Stimulated activated CD4-positive, alpha-beta T cell treated with anti-CD3 and anti-CD28 coated beads, TNF-alpha, amount 100 ng/mL, for 4 hours (primary cell): ENCODE measurements around the gene PTPA.
A peak's percentile ranks its signal among the peaks of the same experiment; 100 is the strongest.
"Not testable (repeated sequence)": the region's sequence is repeated elsewhere in the genome, so short reads cannot be mapped to it uniquely, and the experiment has no call there.

Source experiments
- DNase-seq, 3 experiments: peaks; one replicate each; pipeline ENCODE4 v3.0.0-alpha.2; 2020; ENCODE audit warnings: low read depth in 3 of 3

The PTPA gene

DNA sequence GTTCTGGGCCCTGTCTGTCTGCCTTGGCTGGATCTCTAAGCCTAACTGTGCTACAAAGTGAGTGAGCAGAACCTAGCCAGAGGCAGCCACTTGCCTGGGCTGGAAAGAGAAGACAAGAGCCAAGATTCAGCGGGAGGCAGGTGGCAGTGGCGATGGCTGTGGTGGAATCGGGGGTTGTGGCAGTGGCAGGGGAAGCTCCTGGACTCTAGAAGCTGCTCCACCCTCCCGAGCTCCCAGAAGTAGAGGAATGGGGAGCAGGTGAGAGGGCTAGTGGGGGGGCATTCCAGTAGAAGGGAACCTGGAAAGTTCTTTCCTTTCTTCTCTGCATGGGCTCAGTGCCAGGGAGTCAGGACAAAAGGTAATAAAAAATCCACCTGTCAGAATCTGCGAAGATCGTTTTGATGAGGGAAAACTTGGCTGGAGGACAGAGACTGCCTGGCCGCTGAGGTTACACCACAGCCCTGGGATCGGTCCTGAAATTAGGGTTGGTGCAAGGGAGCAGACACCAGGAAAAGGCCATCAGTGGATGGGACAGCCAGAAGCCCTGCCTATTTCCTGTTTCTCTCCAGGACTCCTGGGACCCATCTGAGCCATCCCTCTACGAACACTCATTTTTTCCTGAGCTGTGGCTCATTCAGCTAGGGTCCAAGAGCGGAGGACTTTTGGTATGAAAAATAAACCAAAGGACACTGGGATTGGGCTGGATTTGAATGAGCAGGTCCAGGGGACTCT lies 2.2 kb upstream of the PTPA start:
- DNase-seq = no peak

- no peak for DNase-seq
These were observed 1.7 kb upstream of the PTPA start for GRCh38 chr9:129109537-129109903.

DNA sequence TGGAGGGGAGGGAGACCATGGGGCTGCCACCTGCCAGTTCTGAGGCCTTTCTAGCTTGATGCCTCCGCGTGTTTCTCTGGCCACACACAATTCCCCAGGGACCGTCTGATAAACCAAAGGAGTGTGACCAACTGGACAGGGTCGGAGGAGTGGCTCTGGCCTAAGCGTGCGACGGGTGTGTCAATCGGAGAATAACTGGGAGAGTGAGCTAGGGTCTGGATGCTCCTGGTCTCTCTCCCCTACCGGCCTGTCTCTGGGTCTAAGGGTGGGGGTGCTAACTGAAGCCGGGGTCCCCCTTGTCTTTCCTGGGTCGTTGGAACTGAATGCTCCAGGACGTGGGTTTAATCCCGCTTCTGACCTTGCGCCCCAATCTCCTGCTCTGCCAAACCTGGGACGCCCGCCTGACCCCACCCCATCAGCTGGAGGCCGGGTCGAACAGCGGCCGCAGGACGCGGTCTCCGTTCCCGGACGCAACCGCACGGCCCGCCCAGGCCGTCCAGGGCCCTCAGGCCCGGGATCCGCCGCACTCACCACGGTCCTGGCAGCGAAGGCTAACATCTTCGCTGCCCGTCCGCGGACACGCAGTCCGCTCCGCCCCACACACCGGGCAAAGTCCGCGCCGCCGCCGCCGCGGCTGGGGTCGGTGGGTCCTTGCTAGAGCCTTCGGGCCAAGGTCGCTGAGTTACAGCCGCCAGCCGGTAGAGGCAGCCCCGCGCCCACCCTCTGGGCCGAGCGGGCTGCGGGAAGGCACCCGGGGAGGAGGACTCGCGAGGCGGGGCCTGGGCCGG lies 1.1 kb upstream of the PTPA start:
- DNase-seq = no peak

- no peak for DNase-seq
These were observed 425 bp downstream of the PTPA start for GRCh38 chr9:129111528-129112151.

- DNase-seq = not testable (repeated sequence)
These were observed 1.3 kb downstream of the PTPA start for GRCh38 chr9:129112526-129112925.

DNA sequence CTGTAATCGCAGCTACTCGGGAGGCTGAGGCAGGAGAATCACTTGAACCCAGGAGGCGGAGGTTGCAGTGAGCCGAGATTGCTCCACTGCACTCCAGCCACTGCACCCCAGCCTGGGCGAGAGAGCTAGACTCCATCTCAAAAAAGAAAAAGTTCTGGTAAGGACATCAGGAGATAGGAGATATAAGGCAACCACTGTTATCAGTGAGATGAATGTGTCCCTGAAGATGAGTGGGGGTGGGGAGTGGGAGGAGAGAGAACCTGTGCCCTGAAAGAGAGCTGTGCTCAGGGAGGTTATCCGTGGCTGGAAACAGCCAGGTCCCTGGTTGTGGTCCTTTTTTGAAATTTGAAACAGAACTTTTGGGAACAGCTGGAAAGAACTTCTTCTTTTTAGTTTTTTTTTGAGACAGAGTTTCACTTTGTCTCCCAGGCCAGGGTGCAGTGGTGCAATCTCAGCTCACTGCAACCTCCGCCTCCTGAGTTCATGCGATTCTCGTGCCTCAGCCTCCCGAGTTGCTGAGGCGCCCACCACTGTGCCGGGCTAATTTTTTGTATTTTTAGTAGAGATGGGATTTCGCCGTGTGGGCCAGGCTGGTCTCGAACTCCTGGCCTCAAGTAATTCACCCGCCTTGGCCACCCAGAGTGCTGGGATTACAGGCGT lies 2.6 kb downstream of the PTPA start:
- no peak for DNase-seq

DNA sequence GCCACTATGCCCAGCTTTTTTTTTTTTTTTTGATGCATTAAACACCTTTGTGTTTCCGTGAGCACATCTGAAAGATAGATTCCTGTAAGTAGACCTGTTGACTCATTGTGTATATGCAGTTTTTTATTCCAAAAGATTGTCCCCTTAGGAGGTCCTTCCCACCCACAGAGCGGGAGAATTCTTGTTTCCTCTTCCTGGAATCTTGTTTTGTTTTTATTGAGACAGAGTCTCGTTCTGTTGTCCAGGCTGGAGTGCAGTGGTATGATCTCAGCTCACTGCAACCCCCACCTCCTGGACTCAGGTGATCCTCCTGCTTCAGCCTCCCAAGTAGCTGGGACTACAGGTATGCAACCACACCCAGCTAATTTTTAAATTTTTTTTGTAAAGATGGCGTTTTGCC lies 7.6 kb downstream of the PTPA start:
- no peak for DNase-seq

- DNase-seq = no peak
These were observed 10.3 kb downstream of the PTPA start for GRCh38 chr9:129121483-129121882.

- DNase-seq = no peak
These were observed 10.9 kb downstream of the PTPA start for GRCh38 chr9:129122133-129122532.

DNA sequence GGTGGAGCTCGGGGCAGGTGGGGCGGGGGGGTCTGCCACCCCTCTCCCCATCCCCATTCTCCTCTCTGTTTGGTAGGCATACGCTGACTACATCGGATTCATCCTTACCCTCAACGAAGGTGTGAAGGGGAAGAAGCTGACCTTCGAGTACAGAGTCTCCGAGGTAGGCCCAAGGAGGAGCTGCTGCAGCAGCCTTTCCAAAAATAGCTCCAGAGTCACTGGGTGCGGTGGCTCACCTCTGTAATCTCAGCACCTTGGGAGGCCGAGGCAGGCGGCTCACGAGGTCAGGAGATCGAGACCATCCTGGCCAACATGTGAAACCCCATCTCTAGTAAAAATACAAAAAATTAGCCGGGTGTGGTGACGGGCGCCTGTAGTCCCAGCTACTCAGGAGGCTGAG lies 11.8 kb downstream of the PTPA start:
- DNase-seq = not testable (repeated sequence)

- DNase-seq = no peak
These were observed 13.4 kb downstream of the PTPA start for GRCh38 chr9:129124506-129125069.

GRCh38 chr9:129125478-129125877 lies 14.3 kb downstream of the PTPA start:
- no peak for DNase-seq

DNA sequence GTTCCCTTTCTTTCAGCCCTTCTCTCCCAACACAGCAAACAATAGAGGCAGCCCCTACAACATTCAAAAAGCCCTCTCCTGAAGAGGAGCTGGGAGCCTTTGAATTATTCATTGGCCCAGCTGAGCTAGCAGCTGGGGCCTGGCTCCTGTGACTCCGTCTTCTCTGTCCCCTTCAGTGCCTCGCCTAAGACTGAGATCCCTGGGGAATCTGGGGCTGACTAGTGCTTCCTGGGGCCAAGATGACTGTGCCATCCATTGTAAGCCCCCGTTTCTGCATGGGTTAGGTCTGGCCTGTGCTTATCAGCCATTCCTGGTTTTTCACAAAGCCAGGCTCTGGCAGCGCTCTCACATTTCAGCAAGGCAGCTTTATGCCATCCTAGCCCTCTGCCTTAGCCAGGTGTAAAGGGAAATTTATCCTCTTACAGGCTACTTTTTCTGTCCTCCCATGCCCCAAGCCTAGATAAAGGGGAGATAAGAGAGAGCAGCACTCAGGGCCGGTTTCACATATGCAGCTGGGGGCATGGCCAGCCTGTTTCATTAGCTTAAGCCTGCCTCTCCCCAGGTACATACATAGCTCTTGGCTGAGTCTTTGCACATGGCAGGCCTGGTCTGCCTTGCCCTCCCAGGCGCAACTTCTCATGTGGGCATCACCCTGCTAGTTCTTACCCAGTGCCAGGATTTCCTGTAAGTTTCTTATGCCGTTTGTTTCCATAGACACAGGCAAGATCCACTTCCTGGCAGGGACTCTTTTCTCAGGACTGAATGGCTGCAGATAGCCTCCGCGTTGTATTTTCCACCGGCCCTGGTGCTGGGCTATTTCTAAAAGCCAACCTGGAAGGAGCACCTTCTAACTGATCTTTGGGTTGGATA lies 15.8 kb downstream of the PTPA start:
- no peak for DNase-seq

DNA sequence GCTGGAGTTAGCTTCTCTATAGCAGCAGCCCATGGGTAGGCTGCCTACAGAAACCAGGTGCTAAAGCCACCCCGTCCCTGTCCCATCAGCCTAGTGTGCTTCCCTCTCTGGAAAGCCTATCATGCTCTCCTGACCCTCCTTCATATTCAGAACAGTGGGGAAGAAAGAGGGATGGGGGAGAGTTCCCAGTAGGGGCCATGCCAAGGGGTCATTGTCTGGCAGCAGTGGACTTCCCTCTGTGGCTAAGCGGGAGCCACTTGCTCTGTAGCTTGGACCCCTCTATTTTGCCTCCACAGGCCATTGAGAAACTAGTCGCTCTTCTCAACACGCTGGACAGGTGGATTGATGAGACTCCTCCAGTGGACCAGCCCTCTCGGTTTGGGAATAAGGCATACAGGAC lies 17.5 kb downstream of the PTPA start:
- no peak for DNase-seq

- not testable (repeated sequence) for DNase-seq
These were observed 19.1 kb downstream of the PTPA start for GRCh38 chr9:129130271-129130670.

DNA sequence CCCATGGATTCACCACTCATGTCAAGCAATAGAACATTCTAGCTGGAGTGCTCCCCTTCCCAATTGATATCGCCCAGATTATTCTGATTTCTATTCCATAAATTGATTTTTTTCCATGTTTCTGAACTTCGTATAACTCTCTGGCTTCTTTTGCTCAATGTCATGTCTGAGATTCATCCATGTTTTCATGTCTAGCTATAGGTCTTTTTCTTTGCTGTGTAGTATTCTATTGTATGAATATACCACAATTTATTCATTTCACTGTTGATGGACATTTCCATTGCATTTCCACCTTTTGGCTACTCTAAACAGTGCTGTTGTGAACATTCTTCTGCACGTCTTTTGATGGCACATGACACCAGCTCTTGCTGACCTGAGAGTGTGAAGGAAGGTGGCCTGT lies 19.6 kb downstream of the PTPA start:
- DNase-seq = no peak

GRCh38 chr9:129131300-129132145 lies 20.3 kb downstream of the PTPA start:
- peak; percentile 67 to 76 (median 74) for DNase-seq

DNA sequence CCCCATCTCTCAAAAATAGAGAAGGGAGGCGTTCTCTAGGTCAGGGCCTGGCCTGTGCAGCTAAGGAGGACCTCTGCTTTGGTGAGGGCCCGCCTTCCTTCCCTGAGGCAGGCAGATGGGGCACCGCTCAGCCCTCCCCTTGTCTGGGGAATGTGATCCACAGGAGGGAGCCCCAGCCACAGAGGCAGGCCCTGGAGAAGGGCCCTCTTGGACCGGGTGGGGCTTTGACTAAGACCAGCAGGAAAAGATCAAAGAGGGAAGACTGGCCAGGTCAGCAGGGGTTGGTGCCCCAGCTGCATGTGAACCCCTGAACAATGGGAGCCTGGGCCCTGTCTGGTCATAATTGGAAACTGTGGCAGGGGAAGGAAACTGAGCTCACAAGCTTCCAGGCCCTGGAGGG lies 21.9 kb downstream of the PTPA start:
- DNase-seq = no peak

GRCh38 chr9:129135476-129135875 lies 24.3 kb downstream of the PTPA start:
- DNase-seq = no peak

DNA sequence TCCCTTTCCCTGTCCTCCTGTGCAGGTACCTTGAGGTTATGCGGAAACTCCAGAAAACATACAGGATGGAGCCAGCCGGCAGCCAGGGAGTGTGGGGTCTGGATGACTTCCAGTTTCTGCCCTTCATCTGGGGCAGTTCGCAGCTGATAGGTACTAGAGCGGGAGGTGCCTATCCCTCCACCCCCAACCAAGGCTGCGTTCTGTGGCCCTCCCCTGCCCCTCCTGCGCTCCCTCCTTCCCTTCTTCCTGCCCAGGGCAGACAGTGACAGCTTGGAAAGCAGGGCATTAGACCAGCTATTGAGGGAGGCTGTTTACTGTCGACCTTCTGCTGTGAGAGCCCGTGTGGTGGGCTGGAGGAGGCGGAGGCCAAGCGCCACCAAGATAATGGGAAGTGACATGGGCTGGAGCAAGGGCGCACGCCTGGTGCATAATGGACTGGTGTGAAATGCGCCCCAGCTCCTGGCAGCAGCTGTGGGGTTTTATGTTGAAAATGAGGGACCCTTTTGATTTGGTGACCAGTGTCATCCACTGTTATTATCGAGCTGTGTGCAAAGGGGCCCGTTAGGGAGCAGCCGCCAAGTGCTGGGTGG lies 25.3 kb downstream of the PTPA start:
- no peak for DNase-seq
